BE2C (cell line): ENCODE data around the gene ZBTB25.

Experiments
- DNase-seq: peaks from one replicate; pipeline ENCODE4 v3.0.0-alpha.2; 2020
- H3K27me3 ChIP-seq: fragments of 250-450 bp; sonication (Bioruptor Pico); 2 replicates; pipeline ENCODE4 v1.5.1; 2020; ENCODE audit warnings: mild to moderate bottlenecking
- H3K36me3 ChIP-seq: fragments of 250-450 bp; sonication (Bioruptor Pico); 2 replicates; pipeline ENCODE4 v1.5.1; 2020; ENCODE audit warnings: mild to moderate bottlenecking
- H3K4me1 ChIP-seq: fragments of 250-450 bp; sonication (Bioruptor Pico); 2 replicates; pipeline ENCODE4 v1.5.1; 2020
- H3K4me3 ChIP-seq: 2 replicates; pipeline ENCODE4 v1.5.1; 2011; ENCODE audit warnings: low read depth, low read length
- H3K9me3 ChIP-seq: fragments of 250-450 bp; sonication (Bioruptor Pico); 2 replicates; pipeline ENCODE4 v1.5.1; 2020
- TF ChIP-seq, protein P1 (sequence below): IDR thresholded peaks from 2 replicates; pipeline ENCODE4 v1.5.1; 2012; ENCODE audit warnings: mild to moderate bottlenecking, low read depth, low read length

Gene ZBTB25

DNA sequence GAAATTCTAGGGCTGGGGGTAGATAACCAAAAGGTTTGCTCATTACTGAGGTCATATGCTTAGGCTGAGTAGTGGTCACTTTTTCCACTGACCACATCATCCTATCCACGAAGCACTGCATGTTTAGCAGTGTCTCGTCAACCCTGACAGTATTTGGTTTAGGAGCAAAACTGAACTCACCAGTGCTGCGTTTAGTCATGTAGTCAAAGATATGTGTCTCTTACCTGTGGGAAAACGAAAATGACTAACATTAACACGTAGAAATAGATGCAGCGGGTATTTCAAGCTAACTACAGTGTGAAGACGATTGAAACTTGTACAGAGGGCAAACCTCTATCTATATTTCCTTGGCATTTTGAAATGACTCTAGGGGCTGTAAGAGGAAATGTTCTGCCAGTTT, 80.9 kb downstream of the ZBTB25 start:
- TF ChIP-seq, protein P1, sequence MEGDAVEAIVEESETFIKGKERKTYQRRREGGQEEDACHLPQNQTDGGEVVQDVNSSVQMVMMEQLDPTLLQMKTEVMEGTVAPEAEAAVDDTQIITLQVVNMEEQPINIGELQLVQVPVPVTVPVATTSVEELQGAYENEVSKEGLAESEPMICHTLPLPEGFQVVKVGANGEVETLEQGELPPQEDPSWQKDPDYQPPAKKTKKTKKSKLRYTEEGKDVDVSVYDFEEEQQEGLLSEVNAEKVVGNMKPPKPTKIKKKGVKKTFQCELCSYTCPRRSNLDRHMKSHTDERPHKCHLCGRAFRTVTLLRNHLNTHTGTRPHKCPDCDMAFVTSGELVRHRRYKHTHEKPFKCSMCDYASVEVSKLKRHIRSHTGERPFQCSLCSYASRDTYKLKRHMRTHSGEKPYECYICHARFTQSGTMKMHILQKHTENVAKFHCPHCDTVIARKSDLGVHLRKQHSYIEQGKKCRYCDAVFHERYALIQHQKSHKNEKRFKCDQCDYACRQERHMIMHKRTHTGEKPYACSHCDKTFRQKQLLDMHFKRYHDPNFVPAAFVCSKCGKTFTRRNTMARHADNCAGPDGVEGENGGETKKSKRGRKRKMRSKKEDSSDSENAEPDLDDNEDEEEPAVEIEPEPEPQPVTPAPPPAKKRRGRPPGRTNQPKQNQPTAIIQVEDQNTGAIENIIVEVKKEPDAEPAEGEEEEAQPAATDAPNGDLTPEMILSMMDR: no peak
- H3K36me3 ChIP-seq: peaks cover 92% of the 10 kb centered on the region

DNA sequence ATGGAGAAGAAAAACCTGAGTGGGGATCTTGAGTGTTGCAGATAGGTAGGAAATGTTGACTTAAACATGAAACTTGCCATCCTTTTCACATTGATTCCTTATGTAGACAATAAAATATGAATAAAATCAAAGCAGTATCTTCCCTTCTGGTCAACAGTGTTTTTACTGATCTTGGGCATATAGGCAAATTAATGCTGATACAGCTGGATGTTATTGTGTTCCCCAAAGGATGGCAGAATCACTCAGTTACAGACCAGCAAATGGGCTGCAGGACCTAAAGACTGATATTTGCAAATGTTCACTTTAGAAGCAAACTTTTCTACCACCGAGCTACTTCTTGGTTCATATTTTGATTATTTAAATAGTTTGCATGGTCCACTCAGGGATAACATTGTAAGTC, 81.6 kb downstream of the ZBTB25 start:
- Histone ChIP-seq H3K9me3 (no peaks in the 10 kb centered on the region), H3K4me1 (no peaks in the 10 kb centered on the region), H3K4me3 (no peak overlapping the region), H3K27me3 (no peaks in the 10 kb centered on the region), H3K36me3 (peaks cover 92% of the 10 kb centered on the region)
- DNase-seq: no peak
- TF ChIP-seq, protein P1: no peak

More for the DNA sequence above, 80.9 kb downstream of the ZBTB25 start:
- no peak for DNase-seq
- H3K4me3 ChIP-seq: no peak overlapping the region
- no peaks in the 10 kb centered on the region for H3K27me3 ChIP-seq
- no peaks in the 10 kb centered on the region for H3K4me1 ChIP-seq
- H3K9me3 ChIP-seq: no peaks in the 10 kb centered on the region

DNA sequence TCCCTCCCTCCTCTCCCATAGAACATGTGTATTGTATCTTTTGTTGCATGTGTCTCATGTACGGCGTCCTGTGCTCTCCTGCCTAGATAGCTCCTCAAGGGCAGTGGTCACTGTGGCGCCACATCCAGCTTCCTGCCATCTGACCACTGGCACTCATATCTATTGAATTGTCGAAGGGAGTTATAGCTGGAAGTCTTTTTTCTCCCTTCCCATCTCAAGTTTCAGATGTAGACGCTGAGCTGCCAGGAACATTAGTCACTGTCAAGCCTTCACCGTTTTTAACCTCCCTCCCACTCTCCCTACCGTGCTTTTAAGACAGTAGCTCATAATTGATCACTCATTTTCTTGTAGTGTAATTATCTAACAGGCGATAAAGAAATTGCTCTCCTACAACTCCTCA, 82.5 kb downstream of the ZBTB25 start:
- TF ChIP-seq, protein P1: no peak
- Histone ChIP-seq H3K9me3 (no peaks in the 10 kb centered on the region), H3K36me3 (peaks cover 92% of the 10 kb centered on the region), H3K4me1 (no peaks in the 10 kb centered on the region), H3K4me3 (no peak overlapping the region), H3K27me3 (no peaks in the 10 kb centered on the region)
- no peak for DNase-seq

DNA sequence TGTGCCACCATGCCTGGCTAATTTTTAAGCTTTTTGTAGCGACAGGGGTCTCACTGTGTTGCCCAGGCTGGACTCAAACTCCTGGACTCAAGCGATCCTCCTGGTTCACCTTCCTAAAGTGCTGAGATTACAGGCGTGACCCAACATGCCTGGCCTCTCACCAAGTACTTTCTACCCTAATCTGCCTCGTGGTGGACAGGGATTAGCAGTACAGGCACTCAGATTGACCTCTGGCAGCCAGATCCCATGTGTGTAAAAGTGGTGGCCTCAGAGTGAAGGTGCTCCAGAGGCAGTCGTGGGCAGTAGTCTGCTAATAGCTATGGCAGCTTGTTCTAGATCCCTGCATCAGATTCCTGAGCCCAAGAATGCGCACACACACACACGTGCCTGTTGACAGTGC, 84.6 kb downstream of the ZBTB25 start:
- DNase-seq: no peak
- Histone ChIP-seq H3K4me1 (no peaks in the 10 kb centered on the region), H3K9me3 (no peaks in the 10 kb centered on the region), H3K4me3 (no peak overlapping the region), H3K27me3 (no peaks in the 10 kb centered on the region), H3K36me3 (peaks cover 93% of the 10 kb centered on the region)
- TF ChIP-seq, protein P1: no peak

DNA sequence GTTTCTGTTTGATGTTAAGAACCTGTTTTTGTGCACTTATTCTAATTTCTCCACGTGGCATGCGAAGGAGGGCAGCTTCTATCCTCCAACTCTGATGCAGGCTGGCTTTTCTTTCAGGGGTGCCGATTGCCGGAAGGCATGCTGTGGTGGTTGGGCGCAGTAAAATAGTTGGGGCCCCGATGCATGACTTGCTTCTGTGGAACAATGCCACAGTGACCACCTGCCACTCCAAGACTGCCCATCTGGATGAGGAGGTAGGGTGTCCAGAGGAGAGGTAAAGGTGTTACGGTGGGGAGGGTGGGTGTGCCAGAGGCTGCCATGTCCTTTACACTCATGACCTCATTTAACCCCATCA, 85.9 kb downstream of the ZBTB25 start:
- H3K4me3 ChIP-seq: no peak overlapping the region
- H3K27me3 ChIP-seq: no peaks in the 10 kb centered on the region
- TF ChIP-seq, protein P1: no peak
- no peaks in the 10 kb centered on the region for H3K9me3 ChIP-seq
- H3K4me1 ChIP-seq: no peaks in the 10 kb centered on the region
- DNase-seq: no peak
- H3K36me3 ChIP-seq: peaks cover 93% of the 10 kb centered on the region

DNA sequence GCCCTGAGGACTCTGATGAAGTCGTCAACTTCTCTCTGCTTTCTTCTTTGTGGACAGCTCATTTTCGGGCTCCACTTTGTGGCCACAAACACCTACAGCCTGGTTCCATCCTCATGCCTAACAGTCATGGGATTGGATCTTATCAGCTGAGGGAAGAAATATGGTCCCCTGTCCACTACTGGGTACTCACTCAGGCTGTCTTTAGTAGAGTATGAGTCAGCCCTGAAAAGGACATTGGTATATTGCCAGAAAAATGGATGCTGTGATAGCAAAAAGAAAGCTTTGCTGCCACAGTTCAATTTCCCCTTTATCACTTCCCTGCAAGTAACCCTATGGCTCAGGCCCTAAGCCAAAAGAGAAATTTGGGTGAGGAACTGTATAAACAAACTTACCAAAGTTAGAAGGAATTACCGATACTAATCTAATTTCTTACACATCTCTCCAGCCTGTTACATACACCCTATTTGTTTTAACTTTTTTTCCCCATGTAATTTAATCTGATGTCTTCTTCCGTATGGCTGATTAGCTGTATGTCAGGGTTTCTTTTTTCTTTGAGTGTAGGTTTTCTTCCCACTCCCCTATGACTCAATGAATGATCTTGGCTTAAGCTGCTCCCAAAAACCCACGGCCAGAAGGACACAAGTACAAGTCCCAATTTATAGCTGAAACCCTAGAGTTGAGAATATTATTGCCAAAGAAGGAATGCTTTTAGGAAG, 86.4 kb downstream of the ZBTB25 start:
- Histone ChIP-seq H3K9me3 (no peaks in the 10 kb centered on the region), H3K4me3 (no peak overlapping the region), H3K4me1 (no peaks in the 10 kb centered on the region), H3K27me3 (no peaks in the 10 kb centered on the region), H3K36me3 (peaks cover 92% of the 10 kb centered on the region)
- no peak for DNase-seq
- TF ChIP-seq, protein P1: no peak
